HG02970 (cell line): ENCODE measurements around the gene CCR4.
"Not testable (repeated sequence)": the region's sequence is repeated elsewhere in the genome, so short reads cannot be mapped to it uniquely, and the experiment has no call there.

ENCODE experiments used
- ATAC-seq: cut with Tn5 transposase; IDR thresholded peaks from one replicate; pipeline ENCODE4 v1.9.1; 2021; ENCODE audit warnings: mild to moderate bottlenecking, moderate library complexity, moderate number of reproducible peaks; ENCODE audit not compliant: unreplicated experiment, low FRiP score

The CCR4 gene

GRCh38 chr3:32950516-32950915, 928 bp upstream of the CCR4 start:
- ATAC-seq = no peak

GRCh38 chr3:32952369-32953077, 1.1 kb downstream of the CCR4 start:
- ATAC-seq = no peak

DNA sequence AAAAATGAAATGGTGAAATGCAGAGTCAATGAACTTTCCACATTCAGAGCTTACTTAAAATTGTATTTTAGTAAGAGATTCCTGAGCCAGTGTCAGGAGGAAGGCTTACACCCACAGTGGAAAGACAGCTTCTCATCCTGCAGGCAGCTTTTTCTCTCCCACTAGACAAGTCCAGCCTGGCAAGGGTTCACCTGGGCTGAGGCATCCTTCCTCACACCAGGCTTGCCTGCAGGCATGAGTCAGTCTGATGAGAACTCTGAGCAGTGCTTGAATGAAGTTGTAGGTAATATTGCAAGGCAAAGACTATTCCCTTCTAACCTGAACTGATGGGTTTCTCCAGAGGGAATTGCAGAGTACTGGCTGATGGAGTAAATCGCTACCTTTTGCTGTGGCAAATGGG, 3.1 kb downstream of the CCR4 start:
- ATAC-seq = no peak

GRCh38 chr3:32956750-32957570, 5.5 kb downstream of the CCR4 start:
- no peak for ATAC-seq

GRCh38 chr3:32958509-32958908, 7.1 kb downstream of the CCR4 start:
- ATAC-seq = no peak

GRCh38 chr3:32959371-32959770, 7.9 kb downstream of the CCR4 start:
- no peak for ATAC-seq

- ATAC-seq = no peak
Observed at GRCh38 chr3:32960404-32961170, 9.1 kb downstream of the CCR4 start.

GRCh38 chr3:32961189-32961715, 9.8 kb downstream of the CCR4 start:
- ATAC-seq = no peak

DNA sequence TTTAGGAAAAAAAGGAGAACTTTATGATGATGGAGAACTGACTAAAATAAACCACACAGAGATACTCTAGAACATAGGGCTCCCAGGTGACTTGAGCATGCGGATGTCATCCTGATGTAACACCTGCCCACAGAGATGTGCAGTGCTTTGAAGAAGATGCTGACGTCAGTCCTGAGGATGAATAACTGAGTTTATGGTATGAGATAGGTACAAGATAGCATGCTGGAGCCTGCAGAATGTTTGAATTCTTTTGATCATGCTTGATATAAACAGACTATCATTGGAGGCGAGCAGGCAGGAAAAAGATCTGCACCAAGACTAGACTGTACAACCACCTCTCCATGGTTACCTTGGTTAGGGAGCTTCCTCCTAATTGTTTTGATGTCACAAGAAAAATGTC, 12.4 kb downstream of the CCR4 start:
- no peak for ATAC-seq

DNA sequence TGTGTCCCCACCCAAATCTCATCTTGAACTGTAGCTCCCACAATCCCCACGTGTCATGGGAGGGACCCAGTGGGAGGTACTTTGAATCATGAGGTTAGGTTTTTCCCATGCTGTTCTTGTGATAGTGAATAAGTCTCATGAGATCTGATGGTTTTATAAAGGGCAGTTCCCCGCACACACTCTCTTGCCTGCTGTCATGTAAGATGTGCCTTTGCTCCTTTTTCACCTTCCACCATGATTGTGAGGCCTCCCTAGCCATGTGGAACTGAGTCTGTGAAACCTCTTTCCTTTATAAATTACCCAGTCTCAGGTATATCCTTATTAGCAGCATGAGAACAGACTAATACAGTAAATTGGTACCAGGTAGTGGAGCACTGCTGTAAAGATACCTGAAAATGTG, 13.3 kb downstream of the CCR4 start:
- not testable (repeated sequence) for ATAC-seq

- not testable (repeated sequence) for ATAC-seq
Observed at GRCh38 chr3:32965617-32966213, 14.3 kb downstream of the CCR4 start.

- not testable (repeated sequence) for ATAC-seq
Observed at GRCh38 chr3:32966627-32967026, 15.2 kb downstream of the CCR4 start.

DNA sequence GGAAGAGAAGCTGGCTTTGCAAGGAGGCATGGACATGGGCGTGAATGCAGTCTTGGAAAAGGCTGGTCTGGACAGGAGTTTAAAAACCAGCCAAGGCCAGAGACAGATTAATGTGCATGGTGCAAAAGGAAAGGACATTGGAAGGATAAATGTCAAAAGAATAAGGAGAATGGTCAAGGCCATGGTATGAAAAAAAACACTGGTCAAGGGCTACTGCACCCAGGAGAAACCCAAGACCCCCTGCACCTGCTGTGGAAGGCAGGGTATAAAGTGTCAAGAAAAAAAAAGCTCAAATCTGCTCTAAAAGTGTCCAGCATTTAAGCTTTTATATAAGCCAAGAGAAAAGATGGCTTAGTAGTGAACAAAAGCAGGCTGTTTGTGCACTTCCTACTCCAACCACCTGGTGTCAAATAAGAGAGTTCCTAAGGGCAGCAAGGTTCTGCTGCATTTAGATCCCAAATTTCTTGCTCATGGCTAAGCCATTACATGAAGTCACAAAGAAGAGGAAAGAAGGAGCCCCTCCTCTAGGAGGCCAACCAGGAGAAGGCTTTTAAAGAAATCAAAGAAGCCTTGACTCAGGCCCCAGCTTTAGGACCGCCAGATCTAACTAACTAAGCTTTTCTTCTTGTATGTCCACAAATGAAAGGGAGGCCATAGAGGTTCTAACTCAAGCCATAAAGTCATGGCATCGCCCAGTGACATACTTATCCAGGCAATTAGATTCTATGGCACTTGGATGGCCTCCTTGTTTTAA, 16.9 kb downstream of the CCR4 start:
- ATAC-seq = no peak

DNA sequence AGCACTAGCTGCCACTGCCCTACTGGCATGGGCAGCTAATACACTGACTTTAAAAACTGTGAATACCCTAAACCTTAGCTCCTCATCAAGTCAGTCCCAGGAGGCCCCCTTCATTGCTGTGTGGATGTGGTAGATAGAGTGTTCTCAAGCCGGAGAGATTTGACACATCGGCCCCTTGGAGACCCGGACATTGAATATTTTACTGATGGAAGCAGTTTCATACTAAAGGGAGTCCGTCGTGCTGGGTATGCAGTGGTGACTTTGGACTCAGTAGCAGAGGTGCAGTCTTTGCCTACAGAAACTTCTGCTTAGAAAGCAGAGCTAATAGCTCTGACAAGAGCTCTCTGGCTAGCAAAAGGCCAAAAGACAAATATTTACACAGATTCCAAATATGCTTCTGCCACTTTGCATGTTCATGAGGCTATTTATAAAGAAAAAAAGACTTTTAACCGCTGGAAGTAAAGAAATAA, 17.5 kb downstream of the CCR4 start:
- ATAC-seq = no peak

DNA sequence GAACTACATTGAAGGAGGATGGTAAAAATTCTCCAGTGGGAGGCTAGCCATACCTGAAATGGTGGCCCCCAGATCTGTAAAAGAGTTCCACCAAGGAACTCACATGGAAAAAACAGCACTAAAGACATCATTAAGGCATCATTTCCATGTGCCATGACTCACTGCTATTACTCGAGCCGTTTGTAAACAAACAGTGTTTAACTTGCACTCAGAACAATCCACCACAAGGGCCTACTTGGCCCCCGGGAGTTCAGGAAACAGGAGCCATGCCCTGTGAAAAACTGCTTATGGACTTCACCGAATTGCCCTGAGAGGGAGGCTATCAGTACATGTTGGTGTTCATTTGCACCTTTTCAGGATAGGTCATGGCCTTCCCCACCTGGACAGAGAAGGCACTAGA, 18.2 kb downstream of the CCR4 start:
- ATAC-seq = no peak

- not testable (repeated sequence) for ATAC-seq
Observed at GRCh38 chr3:32971291-32971690, 19.8 kb downstream of the CCR4 start.

- ATAC-seq = no peak
Observed at GRCh38 chr3:32972482-32973146, 21.2 kb downstream of the CCR4 start.

DNA sequence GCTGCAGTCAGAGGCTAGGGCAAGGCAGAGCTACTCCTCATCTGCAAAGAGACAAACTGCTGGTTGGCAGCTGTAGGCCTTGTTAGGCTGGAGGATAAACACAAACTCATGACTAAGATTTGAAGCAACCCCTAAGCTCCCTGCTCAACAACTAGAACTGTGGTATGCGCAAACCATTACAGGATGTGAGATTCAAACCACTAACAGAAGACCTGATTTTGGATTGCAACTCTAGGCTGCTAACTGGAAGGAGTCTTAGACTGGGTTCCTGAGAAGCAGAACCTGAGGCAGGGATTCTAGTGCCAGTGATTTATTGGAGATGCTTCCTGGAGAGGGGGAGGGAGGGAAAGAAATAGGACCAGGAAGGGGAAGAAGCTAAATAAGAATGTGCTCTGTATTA, 22.5 kb downstream of the CCR4 start:
- no peak for ATAC-seq
